H9 (cell line): ENCODE results near the gene GSTT2B. TPM values are rescaled to one million over a fixed set of nuclear protein-coding genes. Genes with fewer than 3 reads are reported as not detected.
"Not testable (repeated sequence)": the region's sequence is repeated elsewhere in the genome, so short reads cannot be mapped to it uniquely, and the experiment has no call there.

Experiments used
- DNase-seq: peaks from one replicate; pipeline ENCODE4 v3.0.0-alpha.2; 2017
- H2AFZ ChIP-seq: one replicate; pipeline ENCODE4 v1.6.1; 2013; ENCODE audit warnings: mild to moderate bottlenecking, low read length, control low read depth, moderate library complexity
- H2AK5ac ChIP-seq: 2 replicates; pipeline ENCODE4 v1.6.1; 2013; ENCODE audit warnings: low read length, control low read depth, mixed read lengths; ENCODE audit not compliant: insufficient read length
- H2BK120ac ChIP-seq: one replicate; pipeline ENCODE4 v1.6.1; 2013; ENCODE audit warnings: low read depth, mild to moderate bottlenecking, low read length, control low read depth, inconsistent platforms; ENCODE audit not compliant: poor library complexity, severe bottlenecking
- H2BK12ac ChIP-seq: 2 replicates; pipeline ENCODE4 v1.6.1; 2013; ENCODE audit warnings: low read length, control low read depth, mixed read lengths, low read depth; ENCODE audit not compliant: insufficient read length
- H2BK15ac ChIP-seq: 2 replicates; pipeline ENCODE4 v1.6.1; 2013; ENCODE audit warnings: low read depth, low read length, control low read depth
- H2BK20ac ChIP-seq: one replicate; pipeline ENCODE4 v1.6.1; 2013; ENCODE audit warnings: low read depth, mild to moderate bottlenecking, low read length, control low read depth, inconsistent platforms; ENCODE audit not compliant: poor library complexity, severe bottlenecking
- H2BK5ac ChIP-seq: 2 replicates; pipeline ENCODE4 v1.6.1; 2013; ENCODE audit warnings: low read length, control low read depth, mixed read lengths; ENCODE audit not compliant: insufficient read length
- H3K14ac ChIP-seq: 2 replicates; pipeline ENCODE4 v1.6.1; 2013; ENCODE audit warnings: low read length, control low read depth; ENCODE audit not compliant: insufficient read depth
- H3K18ac ChIP-seq: 2 replicates; pipeline ENCODE4 v1.6.1; 2013; ENCODE audit warnings: low read depth, mild to moderate bottlenecking, mixed read lengths, low read length, control low read depth; ENCODE audit not compliant: insufficient read length
- H3K23ac ChIP-seq: 2 replicates; pipeline ENCODE4 v1.6.1; 2013; ENCODE audit warnings: low read length, control low read depth, mixed read lengths, low read depth; ENCODE audit not compliant: insufficient read length
- H3K23me2 ChIP-seq: 2 replicates; pipeline ENCODE4 v1.6.1; 2013; ENCODE audit warnings: low read depth, mild to moderate bottlenecking, mixed read lengths, low read length, control low read depth; ENCODE audit not compliant: insufficient read length, poor library complexity, severe bottlenecking
- H3K27ac ChIP-seq: 2 replicates; pipeline ENCODE4 v1.5.1; 2013; ENCODE audit warnings: low read length, control low read depth, mixed read lengths, low read depth; ENCODE audit not compliant: insufficient read length
- H3K27me3 ChIP-seq: 2 replicates; pipeline ENCODE4 v1.6.1; 2013; ENCODE audit warnings: low read length, control low read depth, inconsistent platforms; ENCODE audit not compliant: insufficient read depth
- H3K4ac ChIP-seq: 2 replicates; pipeline ENCODE4 v1.6.1; 2013; ENCODE audit warnings: low read depth, mild to moderate bottlenecking, control low read depth, inconsistent platforms, low read length, moderate library complexity
- H3K4me1 ChIP-seq: 2 replicates; pipeline ENCODE4 v1.6.1; 2013; ENCODE audit warnings: low read length, control low read depth, inconsistent platforms; ENCODE audit not compliant: insufficient read depth
- H3K4me2 ChIP-seq: 2 replicates; pipeline ENCODE4 v1.6.1; 2013; ENCODE audit warnings: low read length, control low read depth, mixed read lengths; ENCODE audit not compliant: insufficient read length, insufficient read depth
- H3K56ac ChIP-seq: 2 replicates; pipeline ENCODE4 v1.6.1; 2013; ENCODE audit warnings: low read depth, mild to moderate bottlenecking, mixed read lengths, low read length, control low read depth; ENCODE audit not compliant: insufficient read length
- H3K79me1 ChIP-seq: 2 replicates; pipeline ENCODE4 v1.6.1; 2013; ENCODE audit warnings: low read depth, mild to moderate bottlenecking, moderate library complexity, low read length, control low read depth, inconsistent platforms; ENCODE audit not compliant: insufficient read depth, poor library complexity, severe bottlenecking
- H3K79me2 ChIP-seq: 2 replicates; pipeline ENCODE4 v1.6.1; 2013; ENCODE audit warnings: low read length, control low read depth, inconsistent platforms; ENCODE audit not compliant: insufficient read depth
- H3K9ac ChIP-seq: 2 replicates; pipeline ENCODE4 v1.6.1; 2013; ENCODE audit warnings: low read length, control low read depth, mixed read lengths; ENCODE audit not compliant: insufficient read length; ENCODE audit errors: extremely low read depth
- H3K9me3 ChIP-seq: one replicate; pipeline ENCODE4 v1.6.1; 2013; ENCODE audit warnings: low read depth, low read length, inconsistent platforms; ENCODE audit not compliant: control insufficient read depth
- H3T11ph ChIP-seq: one replicate; pipeline ENCODE4 v1.6.1; 2013; ENCODE audit warnings: mild to moderate bottlenecking, low read length, control low read depth, inconsistent platforms
- H4K20me1 ChIP-seq: one replicate; pipeline ENCODE4 v1.6.1; 2013; ENCODE audit not compliant: control insufficient read depth, insufficient read length, insufficient read depth
- H4K5ac ChIP-seq: 2 replicates; pipeline ENCODE4 v1.6.1; 2013; ENCODE audit warnings: low read depth, mild to moderate bottlenecking, mixed read lengths, low read length, control low read depth; ENCODE audit not compliant: insufficient read length
- H4K8ac ChIP-seq: replicated peaks from 2 replicates; pipeline ENCODE4 v1.6.1; 2013; ENCODE audit warnings: low read length, control low read depth, mixed read lengths, low read depth; ENCODE audit not compliant: insufficient read length
- H4K91ac ChIP-seq: 2 replicates; pipeline ENCODE4 v1.6.1; 2013; ENCODE audit warnings: low read depth, mild to moderate bottlenecking, moderate library complexity, mixed read lengths, low read length, control low read depth; ENCODE audit not compliant: insufficient read length
- H3K27ac Mint-ChIP-seq, 3 experiments: 2 replicates in 2 of 3; 3 replicates in 1 of 3; pipeline ENCODE4 v1.8.0; 2020 to 2021; ENCODE audit warnings: mixed read lengths in 3 of 3, mild to moderate bottlenecking in 1 of 3, moderate library complexity in 1 of 3
- H3K27me3 Mint-ChIP-seq: 2 replicates; pipeline ENCODE4 v1.8.0; 2021; ENCODE audit warnings: low read depth, mild to moderate bottlenecking, moderate library complexity, mixed read lengths
- H3K36me3 Mint-ChIP-seq, 3 experiments: 2 replicates in 2 of 3; 3 replicates in 1 of 3; pipeline ENCODE4 v1.8.0; 2020 to 2021; ENCODE audit warnings: low read depth in 3 of 3, mixed read lengths in 3 of 3; ENCODE audit not compliant: insufficient read depth in 1 of 3
- H3K4me1 Mint-ChIP-seq, 2 experiments: 2 replicates each; pipeline ENCODE4 v1.8.0; 2020; ENCODE audit warnings: mixed read lengths in 2 of 2
- H3K4me3 Mint-ChIP-seq, 2 experiments: 2 replicates in 1 of 2; 3 replicates in 1 of 2; pipeline ENCODE4 v1.8.0; 2020 to 2021; ENCODE audit warnings: mild to moderate bottlenecking in 2 of 2, mixed read lengths in 2 of 2, moderate library complexity in 1 of 2
- H3K9me3 Mint-ChIP-seq, 2 experiments: 2 replicates in 1 of 2; 3 replicates in 1 of 2; pipeline ENCODE4 v1.8.0; 2020; ENCODE audit warnings: mild to moderate bottlenecking in 2 of 2, mixed read lengths in 2 of 2, moderate library complexity in 1 of 2
- WGBS: extraction: QIAGEN DNeasy Blood & Tissue Kit; methylation state at CpG from one replicate; pipeline ENCODE4 v1.1.7; 2013; ENCODE audit warnings: missing lambda C conversion rate, low lambda C conversion rate, mixed read lengths; ENCODE audit not compliant: insufficient read length; ENCODE audit errors: extremely low coverage; 5-methylcytosine and 5-hydroxymethylcytosine counted together
- total RNA-seq: library from RNA; stranded (reverse); gene quantifications from 2 replicates; pipeline ENCODE4 v1.2.1, GENCODE V29; 2021

The GSTT2B gene
- total RNA-seq, 1 experiment from 2014 or later: 4.5 TPM

GRCh38 chr22:23947391-23947790, 13.6 kb downstream of the GSTT2B start:
- not testable (repeated sequence) for H4K20me1 ChIP-seq, H2AK5ac ChIP-seq, H4K91ac ChIP-seq, H4K8ac ChIP-seq, H3K9ac ChIP-seq, H3K27me3 ChIP-seq, H3K56ac ChIP-seq, H3K4me3 Mint-ChIP-seq, H3K27me3 Mint-ChIP-seq, H3K36me3 Mint-ChIP-seq, H2AFZ ChIP-seq, H3K9me3 Mint-ChIP-seq, H3K18ac ChIP-seq, H3K27ac Mint-ChIP-seq, H3K23me2 ChIP-seq, H3K23ac ChIP-seq, H3K4me1 Mint-ChIP-seq, H2BK120ac ChIP-seq, H3K14ac ChIP-seq, H4K5ac ChIP-seq, H2BK20ac ChIP-seq, DNase-seq, H3K4ac ChIP-seq, H3K9me3 ChIP-seq, H3K79me1 ChIP-seq, H3K79me2 ChIP-seq, H2BK12ac ChIP-seq, H3K27ac ChIP-seq, H2BK15ac ChIP-seq, H2BK5ac ChIP-seq, H3K4me2 ChIP-seq, H3T11ph ChIP-seq, H3K4me1 ChIP-seq
- no CpG with 5 or more reads among the region's 3 CpGs for WGBS

DNA sequence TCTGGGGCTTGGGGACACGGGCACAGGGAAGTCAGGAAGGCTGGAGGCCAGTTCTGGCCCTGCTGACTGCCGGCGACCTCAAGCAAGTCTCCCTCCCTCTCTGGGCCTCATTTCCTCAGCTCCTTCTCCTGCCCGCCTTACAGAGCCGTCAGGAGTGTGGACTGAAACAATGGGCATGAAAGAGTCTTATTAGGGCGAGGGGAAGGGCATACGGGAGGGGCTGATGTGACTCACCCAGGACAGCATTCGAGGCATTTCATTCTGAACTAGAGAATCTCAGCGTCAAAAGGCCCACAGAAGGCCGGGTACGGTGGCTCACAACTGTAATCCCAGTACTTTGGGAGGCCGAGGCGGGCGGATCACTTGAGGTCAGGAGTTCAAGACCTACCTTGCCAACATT, 20.8 kb downstream of the GSTT2B start:
- H3T11ph ChIP-seq, H3K9me3 Mint-ChIP-seq, H3K27me3 ChIP-seq, H4K91ac ChIP-seq, H3K14ac ChIP-seq, H2BK20ac ChIP-seq, H2BK15ac ChIP-seq, H2BK120ac ChIP-seq, H4K5ac ChIP-seq, H3K36me3 Mint-ChIP-seq, H3K27ac Mint-ChIP-seq, H2AK5ac ChIP-seq, H3K4me1 ChIP-seq, H4K8ac ChIP-seq, H3K18ac ChIP-seq, H3K4ac ChIP-seq, DNase-seq, H3K27me3 Mint-ChIP-seq, H3K4me3 Mint-ChIP-seq, H3K79me1 ChIP-seq, H2AFZ ChIP-seq, H3K79me2 ChIP-seq, H3K9ac ChIP-seq, H3K9me3 ChIP-seq, H4K20me1 ChIP-seq, H3K4me1 Mint-ChIP-seq, H2BK5ac ChIP-seq, H3K27ac ChIP-seq, H3K4me2 ChIP-seq, H3K23ac ChIP-seq, H3K23me2 ChIP-seq, H2BK12ac ChIP-seq, H3K56ac ChIP-seq: not testable (repeated sequence)
- WGBS: no CpG with 5 or more reads among the region's 14 CpGs
